Measurements from ENCODE around the gene ETV6.

ETV6 gene

DNA sequence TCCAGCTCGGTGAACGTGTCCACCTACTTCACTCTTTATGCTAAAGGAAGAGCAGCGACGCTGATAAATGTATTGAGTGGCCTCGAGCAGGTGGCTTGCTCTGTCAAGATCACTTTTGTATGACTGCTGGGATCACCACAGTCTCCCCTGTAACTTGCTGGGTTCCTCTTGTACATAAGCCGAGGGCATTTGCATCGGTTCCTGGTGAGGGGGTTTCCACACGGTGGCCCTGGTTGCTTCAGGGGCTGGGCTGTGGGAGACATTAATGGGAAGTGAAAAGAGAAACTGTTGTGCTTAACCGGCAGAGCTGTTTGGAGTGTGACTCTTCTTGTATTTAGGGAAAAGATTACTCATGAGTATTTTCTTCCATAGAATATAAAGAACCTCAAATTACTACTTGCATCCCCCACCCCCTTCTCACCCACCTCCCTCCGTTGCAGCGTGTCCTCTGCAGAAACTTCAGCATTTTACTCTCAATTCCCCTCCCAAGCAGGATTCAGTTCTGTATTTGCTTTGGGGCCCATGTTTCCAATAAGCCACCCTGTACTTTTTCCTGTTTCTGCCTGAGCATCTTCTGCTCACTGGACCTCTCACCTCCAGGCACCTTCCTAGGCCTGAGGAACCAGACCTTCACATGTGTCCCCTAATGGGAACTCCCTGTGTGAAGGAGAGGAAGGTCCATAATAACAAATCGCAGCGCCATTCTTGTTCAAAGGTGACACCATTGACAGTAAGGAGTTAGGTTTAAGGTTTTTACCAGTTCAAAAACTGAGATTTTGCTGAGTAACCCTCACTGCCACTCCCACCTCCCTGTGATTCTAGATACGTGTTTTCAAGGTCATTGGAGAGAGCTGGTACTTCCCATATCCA lies 187.0 kb downstream of the ETV6 start:
- DNase-seq = no peak

DNA sequence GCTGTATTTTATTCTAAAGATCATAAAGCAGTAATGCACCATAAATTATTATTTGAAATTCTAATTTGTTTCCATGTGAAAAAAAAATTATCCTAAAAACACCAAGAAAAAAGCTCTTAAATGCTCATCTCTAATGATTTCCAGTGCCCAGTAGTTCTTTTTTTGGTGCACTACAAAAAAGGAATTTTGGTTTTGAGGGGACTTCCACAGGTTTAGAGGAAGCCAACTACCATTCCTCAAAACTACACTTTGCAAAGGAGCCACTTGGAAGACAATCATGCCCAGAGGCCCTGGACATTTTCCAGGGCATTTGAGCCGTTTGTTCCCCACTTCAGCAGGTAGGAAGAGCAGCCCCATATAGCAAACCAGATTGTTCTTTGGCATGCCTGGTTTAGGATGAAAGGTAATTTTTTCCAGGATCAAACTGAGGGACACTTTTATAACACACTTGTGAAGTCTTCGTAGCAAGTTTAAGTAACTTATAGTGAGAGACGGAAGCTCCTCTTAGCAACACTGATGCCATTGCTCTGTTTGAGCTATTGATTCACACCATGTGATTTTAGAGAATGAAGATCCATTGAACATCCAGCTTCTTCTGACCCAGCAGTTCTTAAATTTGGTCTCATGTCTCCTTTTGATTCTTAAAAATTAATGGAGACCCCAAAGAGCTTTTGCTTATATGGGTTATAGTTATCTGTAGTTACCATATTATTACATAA lies 187.9 kb downstream of the ETV6 start:
- DNase-seq = no peak

- no peak for DNase-seq
Observed at GRCh38 chr12:11838403-11838802, 188.9 kb downstream of the ETV6 start.

DNA sequence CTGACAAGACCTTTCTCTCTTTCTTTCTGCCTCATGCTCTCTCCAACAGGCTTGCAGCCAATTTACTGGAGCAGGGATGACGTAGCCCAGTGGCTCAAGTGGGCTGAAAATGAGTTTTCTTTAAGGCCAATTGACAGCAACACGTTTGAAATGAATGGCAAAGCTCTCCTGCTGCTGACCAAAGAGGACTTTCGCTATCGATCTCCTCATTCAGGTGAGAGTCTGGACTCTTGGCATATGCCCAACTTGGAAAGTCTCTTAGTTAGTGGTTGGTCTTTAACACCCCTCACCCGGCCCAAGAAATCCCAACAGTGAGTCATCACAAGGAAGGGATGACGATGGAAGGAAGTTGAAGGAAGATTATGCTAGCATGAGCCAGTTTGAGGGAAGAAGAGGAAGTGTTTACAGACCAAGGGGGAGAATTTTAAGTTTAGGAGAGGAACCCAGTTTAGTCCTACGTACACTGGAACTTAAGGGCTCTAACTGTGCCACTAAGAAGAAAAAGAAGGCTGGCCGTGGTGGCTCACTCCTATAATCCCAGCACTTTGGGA lies 189.7 kb downstream of the ETV6 start:
- no peak for DNase-seq

- no peak for DNase-seq
Observed at GRCh38 chr12:11840366-11840765, 190.9 kb downstream of the ETV6 start.

DNA sequence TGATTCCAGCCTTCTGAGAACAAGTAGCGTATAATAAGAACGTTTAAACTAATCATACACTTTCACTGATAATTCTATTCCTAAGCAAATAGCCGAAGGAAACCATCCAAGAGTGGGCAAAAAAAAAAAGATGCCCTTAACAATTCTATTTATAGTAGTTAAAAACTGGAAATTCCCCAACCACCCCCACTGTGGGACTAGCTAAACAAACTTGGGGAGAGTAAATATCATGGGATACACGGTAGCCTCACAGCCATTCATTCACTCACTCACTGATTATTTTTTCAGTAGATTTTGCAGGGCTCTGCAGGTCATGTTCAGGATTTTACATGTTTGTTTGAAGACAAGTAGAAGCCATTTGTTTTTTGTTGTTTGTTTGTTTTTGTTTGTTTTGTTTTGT lies 197.0 kb downstream of the ETV6 start:
- DNase-seq = no peak

DNA sequence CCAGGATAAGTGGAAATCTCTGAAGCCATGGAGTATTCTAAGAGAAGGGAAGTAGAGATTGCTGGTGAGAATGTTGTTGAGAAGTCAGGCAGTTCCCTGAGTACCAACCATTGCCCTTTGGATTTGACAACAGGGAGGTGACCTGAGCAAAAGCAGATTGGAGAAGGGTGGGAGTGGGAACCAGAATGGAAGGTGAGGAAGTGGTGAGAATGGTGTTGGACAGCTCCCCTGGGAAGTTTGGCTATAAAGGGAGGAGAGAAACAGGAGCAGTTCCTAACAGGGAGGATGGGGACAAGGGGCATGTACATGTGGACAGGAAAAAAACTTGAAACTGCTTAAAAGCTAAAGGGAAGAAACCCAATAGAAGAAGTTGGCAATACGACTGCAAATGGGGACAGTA lies 198.1 kb downstream of the ETV6 start:
- no peak for DNase-seq

DNA sequence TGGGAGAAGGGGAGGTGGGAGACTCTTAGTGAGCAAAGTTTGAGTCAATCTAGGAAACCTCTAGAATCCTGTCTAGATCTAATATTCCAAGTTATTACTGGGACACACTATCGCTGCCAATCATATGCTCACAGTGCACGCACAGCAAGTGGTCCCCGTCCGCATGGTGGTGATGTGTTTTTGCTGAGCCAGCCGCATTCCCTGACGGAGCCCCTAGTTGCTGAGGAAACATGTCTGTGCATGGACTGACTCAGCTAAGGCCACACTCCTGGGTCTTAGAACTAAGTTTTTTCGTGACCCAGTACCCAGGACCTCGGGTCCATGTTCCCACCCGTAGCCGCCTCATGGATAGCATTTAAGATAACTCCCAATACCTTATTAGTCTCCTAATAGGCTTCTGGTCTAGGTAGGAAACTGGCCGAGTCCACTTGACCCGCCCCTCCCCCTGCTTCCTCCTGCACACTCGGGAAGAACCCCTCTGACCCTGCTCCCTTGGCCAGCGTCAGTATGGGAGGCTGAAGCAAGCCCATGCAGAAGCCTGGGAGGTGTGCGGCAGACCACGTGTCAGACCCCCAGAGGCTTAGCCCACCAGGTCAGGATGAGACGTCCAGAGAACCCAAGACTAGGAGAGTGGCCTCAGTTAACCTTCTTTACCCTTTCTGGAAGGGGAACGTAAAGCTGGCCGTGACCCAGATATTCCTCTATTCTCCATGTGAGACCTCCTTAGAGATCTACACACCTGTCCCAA lies 200.5 kb downstream of the ETV6 start:
- no peak for DNase-seq

DNA sequence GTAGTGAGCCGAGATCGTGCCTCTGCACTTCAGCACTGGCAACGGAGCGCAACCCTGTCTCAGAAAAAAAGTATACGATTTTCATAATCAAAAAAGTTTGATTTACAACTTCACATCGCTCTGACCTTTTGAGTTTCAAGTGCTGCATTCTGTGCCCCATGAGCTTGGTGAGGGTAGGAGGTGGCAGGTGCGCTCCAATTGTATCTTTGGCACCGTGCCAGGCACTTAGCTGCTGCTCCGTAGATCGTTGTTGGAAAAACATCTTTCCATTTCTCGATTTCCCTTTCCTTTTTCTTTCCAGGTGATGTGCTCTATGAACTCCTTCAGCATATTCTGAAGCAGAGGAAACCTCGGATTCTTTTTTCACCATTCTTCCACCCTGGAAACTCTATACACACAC lies 203.7 kb downstream of the ETV6 start:
- DNase-seq = no peak

- no peak for DNase-seq
Observed at GRCh38 chr12:11854011-11854499, 204.6 kb downstream of the ETV6 start.

DNA sequence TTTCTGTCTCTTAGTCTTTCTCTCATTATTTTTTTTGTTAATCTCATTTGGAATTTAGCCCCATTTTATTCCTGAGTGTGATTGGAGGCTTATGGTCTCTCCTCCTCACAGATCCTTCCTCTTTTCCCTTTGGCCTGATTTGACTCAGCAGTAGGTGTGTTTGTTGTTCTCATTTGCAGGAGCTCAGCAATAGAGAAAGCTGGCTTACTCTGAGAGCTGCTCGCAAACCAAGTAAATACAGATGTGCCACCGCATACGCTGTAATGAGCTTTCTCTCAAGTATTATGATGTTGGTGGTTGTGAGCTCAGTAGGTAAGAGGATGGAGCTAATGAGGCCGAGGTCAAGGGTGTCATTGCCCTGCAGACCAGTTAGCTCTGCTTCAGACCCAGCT lies 206.5 kb downstream of the ETV6 start:
- DNase-seq = no peak

DNA sequence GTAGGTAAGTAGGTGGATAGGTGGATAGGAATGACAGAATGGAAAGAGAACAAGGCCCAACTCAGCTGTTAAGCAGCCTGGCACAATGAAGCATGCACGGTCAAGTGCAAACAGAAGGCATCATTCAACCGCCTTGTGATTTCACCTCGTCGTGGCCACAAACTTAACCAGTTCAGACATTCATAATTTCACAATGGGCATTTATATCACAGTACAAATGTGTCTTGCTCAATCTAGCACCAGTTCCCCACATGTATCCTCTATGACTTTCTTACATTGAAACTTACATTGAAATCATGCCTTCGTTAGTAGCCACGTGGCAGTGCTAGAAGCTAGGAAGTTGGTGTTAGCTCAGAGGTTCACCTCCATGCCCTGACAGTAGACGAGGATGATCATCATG lies 207.5 kb downstream of the ETV6 start:
- DNase-seq = no peak

GRCh38 chr12:11859705-11860425 lies 210.4 kb downstream of the ETV6 start:
- DNase-seq = no peak

DNA sequence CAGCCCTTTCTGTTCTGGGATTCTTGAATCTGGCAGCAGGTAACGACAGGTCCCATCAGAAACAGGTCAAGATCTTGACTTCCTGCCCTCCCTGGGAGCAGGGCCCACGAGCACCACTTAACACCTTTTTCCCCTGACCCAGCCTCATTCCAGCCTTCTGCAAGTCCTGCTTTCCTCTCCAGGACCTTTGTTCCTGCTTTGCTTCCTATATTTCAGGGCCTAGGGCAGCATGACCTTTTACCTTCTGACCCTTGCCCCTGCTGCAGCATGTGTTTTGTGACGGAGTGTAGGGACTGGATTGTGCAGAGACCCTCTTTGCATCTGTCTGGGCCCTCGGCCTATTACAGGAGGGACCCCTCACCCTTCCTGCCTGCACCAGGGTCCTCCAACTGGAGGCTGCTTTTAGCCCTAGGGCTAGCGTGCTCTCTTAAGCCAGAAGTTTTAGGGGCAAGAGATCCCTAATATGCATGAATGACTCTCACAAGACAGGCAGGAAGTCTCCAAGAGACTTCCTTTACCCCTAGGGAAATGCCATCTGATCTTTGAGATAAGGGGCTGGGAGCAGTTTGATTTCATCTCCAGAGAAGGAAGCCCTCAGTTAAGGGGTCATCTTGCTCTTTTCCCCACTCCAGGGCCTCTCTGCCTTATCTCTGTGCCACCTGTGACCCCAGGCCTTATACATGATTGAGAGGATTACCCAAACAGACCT lies 211.8 kb downstream of the ETV6 start:
- DNase-seq = no peak

- no peak for DNase-seq
Observed at GRCh38 chr12:11861864-11862600, 212.6 kb downstream of the ETV6 start.

GRCh38 chr12:11862798-11863197 lies 213.3 kb downstream of the ETV6 start:
- no peak for DNase-seq

DNA sequence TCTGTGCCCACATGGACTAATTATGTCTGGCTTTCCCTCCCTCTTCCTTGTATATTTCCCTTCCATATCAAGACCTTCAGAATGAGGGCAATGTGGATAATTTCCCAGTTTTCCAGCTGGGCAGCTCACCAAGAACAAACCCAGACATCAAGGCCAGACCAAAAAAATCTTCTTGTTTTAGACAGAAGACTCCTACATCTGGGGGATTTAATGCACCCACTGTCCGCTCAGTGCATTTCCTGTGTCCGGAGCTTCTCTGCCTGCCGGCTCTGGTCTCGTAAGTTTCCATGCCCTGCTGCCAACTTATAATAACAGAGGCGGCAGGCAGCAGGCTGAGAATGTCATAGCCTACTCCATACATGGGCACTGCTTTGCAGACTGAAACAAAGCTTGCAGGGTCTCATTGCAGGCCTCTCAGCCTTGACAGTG lies 214.0 kb downstream of the ETV6 start:
- DNase-seq = no peak

DNA sequence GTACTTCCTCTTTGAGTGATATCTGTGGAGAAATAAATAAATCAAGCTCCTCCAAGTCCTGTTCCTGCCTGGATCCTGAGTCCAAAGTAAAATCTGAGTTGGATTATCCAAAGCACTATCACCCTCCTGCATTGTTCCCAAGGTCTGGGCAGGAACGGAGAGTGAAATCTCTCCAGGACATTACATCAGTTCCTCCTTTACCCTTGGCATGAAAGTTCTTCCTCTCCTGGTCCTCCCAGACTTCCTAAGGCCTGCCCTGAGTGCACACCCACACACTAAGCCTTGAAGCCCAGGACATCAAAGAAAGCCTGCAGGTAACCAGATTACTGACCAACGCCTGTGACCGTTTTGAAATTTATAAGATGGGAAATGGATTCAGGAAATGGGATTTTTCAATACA lies 214.5 kb downstream of the ETV6 start:
- DNase-seq = no peak

DNA sequence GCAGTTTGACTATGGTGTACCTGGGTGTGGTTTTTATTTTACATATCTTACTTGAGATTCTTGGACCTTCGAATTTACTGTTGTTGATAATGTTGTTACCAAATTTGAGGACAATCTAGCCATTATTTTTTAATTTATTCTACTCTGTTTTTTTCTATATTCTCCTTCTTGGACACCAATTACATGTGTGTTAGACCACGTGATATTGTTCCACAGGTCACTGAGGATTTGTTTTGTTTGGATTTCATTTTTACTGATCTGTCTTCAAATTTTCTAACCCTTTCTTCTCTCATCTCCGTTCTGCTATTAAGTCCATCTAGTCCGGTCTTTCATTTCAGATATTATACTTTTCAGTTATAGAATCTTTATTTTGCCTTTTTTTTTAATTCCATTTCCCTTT lies 216.3 kb downstream of the ETV6 start:
- no peak for DNase-seq

- DNase-seq = no peak
Observed at GRCh38 chr12:11868027-11868426, 218.6 kb downstream of the ETV6 start.

DNA sequence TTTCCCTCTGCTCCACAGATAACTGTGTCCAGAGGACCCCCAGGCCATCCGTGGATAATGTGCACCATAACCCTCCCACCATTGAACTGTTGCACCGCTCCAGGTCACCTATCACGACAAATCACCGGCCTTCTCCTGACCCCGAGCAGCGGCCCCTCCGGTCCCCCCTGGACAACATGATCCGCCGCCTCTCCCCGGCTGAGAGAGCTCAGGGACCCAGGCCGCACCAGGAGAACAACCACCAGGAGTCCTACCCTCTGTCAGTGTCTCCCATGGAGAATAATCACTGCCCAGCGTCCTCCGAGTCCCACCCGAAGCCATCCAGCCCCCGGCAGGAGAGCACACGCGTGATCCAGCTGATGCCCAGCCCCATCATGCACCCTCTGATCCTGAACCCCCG lies 219.9 kb downstream of the ETV6 start:
- DNase-seq = no peak

Data from GOT3 (cell line).